ENCODE measurements around the gene PCCB. TPM values are rescaled to one million over a fixed set of nuclear protein-coding genes. Genes with fewer than 3 reads are reported as not detected.
A peak's percentile ranks its signal among the peaks of the same experiment; 100 is the strongest.
"Not testable (repeated sequence)": the region's sequence is repeated elsewhere in the genome, so short reads cannot be mapped to it uniquely, and the experiment has no call there.

The PCCB gene
- total RNA-seq, 2 experiments from 2014 or later = 24.7 to 26.9 TPM

DNA sequence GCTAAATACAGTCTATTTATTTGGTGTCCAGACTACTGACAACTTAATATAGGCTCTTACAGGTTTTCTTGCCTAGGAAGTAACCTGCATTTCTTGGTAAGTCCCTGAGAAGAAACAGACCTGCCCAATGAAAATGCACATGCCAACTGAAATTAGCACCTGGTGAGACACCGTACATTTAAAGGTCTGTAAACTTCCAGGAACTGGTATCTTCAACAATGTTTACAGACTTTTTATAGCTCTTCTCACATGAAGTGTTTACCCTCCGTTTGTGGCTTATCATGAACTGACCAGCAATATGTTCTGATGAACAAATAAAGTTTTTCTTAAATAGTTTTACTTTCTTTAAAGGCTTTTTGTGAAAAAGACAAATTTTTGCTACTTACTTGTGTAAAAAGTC, 93.3 kb downstream of the PCCB start:
- no peak for DNase-seq
- POLR2A ChIA-PET = interaction anchor here (1.1 kb wide), 1 partner anchor 15 kb away, joined by 3 read pairs; no protein-coding TSS in a partner anchor

DNA sequence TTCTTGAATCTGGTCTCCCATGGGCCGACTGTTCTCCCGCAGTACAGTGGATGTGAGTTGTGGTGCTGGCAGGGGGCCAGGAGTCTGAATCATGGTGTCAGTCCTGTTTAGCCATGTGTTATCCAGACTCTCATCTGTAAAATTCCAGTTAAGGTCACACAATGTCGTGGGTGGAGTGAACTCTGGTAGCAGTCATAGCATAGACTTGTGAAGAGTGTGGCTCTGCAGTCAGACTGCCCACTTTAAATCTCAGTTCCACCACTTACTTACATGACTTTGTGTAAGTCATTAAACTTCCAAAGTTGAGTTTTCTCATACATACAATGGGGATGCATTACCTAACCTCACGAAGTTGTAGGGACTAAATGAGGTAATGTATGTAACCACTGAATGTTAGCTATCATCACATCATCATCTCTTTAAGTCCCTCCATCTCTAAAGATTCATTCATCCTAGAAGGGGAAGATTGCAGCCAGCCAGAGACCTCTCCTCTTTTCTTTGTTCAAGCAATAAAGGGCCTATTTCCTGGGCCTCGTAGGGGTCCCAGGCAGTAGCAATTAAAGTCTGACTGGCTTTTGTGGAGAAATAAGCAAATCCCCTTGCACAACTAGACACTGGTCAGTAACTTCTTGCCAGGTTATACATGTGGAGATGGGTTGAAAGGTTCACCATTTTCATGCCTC, 93.9 kb downstream of the PCCB start:
- no peak for DNase-seq
- Mint-ChIP-seq H3K4me3 (no peak overlapping the region), H3K4me1 (peaks cover 1% of the 10 kb centered on the region), H3K36me3 (ENCODE audit: low read depth) (peaks cover 32% of the 10 kb centered on the region), H3K27me3 (no peaks in the 10 kb centered on the region), H3K27ac (no peak overlapping the region), H3K9me3 (no peaks in the 10 kb centered on the region)
- CTCF ChIA-PET = interaction anchor here (1.7 kb wide), 1 partner anchor 11 kb away, joined by 4 read pairs; no protein-coding TSS in a partner anchor
- POLR2A ChIA-PET = interaction anchor here (1.1 kb wide), 1 partner anchor 16 kb away, joined by 3 read pairs; no protein-coding TSS in a partner anchor

More for the DNA sequence above, 93.3 kb downstream of the PCCB start:
- Mint-ChIP-seq H3K4me3 (no peak overlapping the region), H3K4me1 (peaks cover 1% of the 10 kb centered on the region), H3K9me3 (no peaks in the 10 kb centered on the region), H3K27me3 (no peaks in the 10 kb centered on the region), H3K36me3 (ENCODE audit: low read depth) (peaks cover 35% of the 10 kb centered on the region), H3K27ac (no peak overlapping the region)
- CTCF ChIA-PET = interaction anchor here (1.7 kb wide), 1 partner anchor 10 kb away, joined by 4 read pairs; no protein-coding TSS in a partner anchor

DNA sequence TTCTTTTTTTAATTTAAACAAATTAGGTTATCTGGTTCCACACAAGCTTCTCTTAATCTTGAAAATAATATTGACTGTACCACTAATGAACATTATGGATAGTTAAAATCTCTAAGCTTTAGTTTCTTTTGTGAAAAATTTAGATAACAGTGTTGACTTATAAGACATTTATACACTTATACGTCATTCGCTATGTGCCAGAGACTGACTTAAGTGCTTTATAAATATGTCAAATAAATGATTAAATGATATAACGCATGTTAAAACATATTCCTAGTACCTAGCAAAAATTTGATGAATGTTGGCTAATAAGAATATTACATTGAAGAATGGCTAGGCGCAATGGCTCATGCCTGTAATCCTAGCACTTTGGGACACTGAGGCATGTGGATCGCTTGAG, 96.3 kb downstream of the PCCB start:
- no peak overlapping the region for H3K4me3 Mint-ChIP-seq
- no peaks in the 10 kb centered on the region for H3K27me3 Mint-ChIP-seq
- no peak for DNase-seq
- peaks cover 18% of the 10 kb centered on the region for H3K36me3 Mint-ChIP-seq (ENCODE audit: low read depth)
- H3K9me3 Mint-ChIP-seq = no peaks in the 10 kb centered on the region
- ChIA-PET CTCF (interaction anchor here (1.0 kb wide), 1 partner anchor 19 kb away, joined by 4 read pairs; no protein-coding TSS in a partner anchor), POLR2A (no interaction called here)
- peaks cover 1% of the 10 kb centered on the region for H3K4me1 Mint-ChIP-seq
- H3K27ac Mint-ChIP-seq = no peak overlapping the region

DNA sequence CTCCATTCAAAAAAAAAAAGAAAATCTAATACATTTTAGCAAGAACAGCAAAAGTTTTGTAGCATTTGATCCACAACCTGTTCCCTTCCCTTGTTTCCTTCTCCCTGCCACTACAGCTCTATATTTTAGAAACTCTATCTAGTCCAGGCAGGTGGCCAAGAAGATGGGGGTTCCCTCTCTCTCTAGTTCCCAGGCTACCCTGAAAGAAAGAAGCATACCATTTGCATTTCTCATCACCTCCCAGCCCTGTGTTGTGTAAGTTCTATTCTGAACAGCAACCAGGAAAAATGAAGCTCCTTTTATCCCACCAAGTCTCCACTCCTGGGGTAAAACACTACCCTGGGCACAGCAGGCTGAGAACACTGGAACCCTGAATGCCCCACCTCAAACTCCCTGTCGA, 100.0 kb downstream of the PCCB start:
- peaks cover 2% of the 10 kb centered on the region for H3K9me3 Mint-ChIP-seq
- no peak overlapping the region for H3K4me3 Mint-ChIP-seq
- no peak overlapping the region for H3K27ac Mint-ChIP-seq
- H3K27me3 Mint-ChIP-seq = no peaks in the 10 kb centered on the region
- peaks cover 17% of the 10 kb centered on the region for H3K36me3 Mint-ChIP-seq (ENCODE audit: low read depth)
- ChIA-PET CTCF (interaction anchor here (0.8 kb wide), 1 partner anchor 664 kb away, joined by 3 read pairs; no protein-coding TSS in a partner anchor), POLR2A (interaction anchor here (0.7 kb wide), 1 partner anchor 17 kb away, joined by 5 read pairs; no protein-coding TSS in a partner anchor)
- DNase-seq = no peak
- H3K4me1 Mint-ChIP-seq = peaks cover 12% of the 10 kb centered on the region

DNA sequence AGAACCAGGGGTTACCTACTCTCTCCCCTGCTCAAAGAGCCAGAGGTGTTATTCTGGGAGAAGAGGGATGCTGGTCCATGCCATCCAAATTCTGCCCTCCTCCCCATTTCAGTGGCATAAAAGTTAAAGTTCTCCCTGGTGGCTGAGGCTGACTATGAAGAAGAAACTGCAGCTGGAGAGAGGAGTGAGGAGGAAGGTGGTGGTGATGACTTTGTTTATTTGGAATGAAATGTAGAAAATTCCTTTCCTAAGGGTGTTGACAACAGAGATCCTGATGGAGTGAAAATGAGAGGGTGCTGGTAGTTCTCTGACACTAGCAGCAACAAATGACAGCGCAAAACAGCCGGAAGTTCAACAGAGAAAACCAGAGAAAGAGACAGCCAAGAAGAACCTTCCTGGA, 100.4 kb downstream of the PCCB start:
- peaks cover 12% of the 10 kb centered on the region for H3K4me1 Mint-ChIP-seq

DNA sequence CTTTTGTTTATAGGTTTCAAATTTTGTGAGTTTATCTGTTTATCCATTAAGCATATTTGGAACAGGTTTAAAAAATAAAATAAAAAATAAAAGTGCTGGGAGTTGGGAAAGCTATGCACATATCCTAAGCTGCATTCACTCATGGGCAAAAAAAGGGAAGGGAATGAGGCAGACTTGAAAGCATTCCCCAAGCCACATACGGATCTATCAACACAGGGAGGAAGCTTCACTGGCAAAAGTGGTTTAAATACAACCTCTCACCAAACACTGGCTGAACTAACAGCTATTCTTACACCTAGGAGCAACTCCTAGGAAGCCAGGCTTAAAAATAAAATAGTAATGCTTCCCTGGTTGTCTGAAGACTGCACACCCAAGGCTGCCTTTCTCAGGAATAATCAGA, 101.2 kb downstream of the PCCB start:
- Mint-ChIP-seq H3K27ac (no peak overlapping the region), H3K9me3 (peaks cover 5% of the 10 kb centered on the region), H3K36me3 (ENCODE audit: low read depth) (peaks cover 25% of the 10 kb centered on the region), H3K27me3 (no peaks in the 10 kb centered on the region), H3K4me1 (peaks cover 12% of the 10 kb centered on the region), H3K4me3 (no peak overlapping the region)
- no peak for DNase-seq
- ChIA-PET CTCF (interaction anchor here (1.2 to 2.2 kb wide), 7 partner anchors 15 to 663 kb away, joined by 3 to 11 read pairs (median 4); partner anchors contain the start of gene STAG1), POLR2A (interaction anchor here (1.0 kb wide), 1 partner anchor 401 kb away, joined by 5 read pairs; the partner anchor contains the start of gene STAG1)

More for the DNA sequence above, 100.4 kb downstream of the PCCB start:
- Mint-ChIP-seq H3K27me3 (no peaks in the 10 kb centered on the region), H3K27ac (no peak overlapping the region), H3K4me3 (no peak overlapping the region), H3K36me3 (ENCODE audit: low read depth) (peaks cover 21% of the 10 kb centered on the region), H3K9me3 (peaks cover 2% of the 10 kb centered on the region)
- POLR2A ChIA-PET = interaction anchor here (0.7 kb wide), 1 partner anchor 17 kb away, joined by 5 read pairs; no protein-coding TSS in a partner anchor
- DNase-seq = no peak
- CTCF ChIA-PET = interaction anchor here (1.4 to 1.9 kb wide), 3 partner anchors 17 to 663 kb away, joined by 4 to 7 read pairs (median 4); no protein-coding TSS in a partner anchor

DNA sequence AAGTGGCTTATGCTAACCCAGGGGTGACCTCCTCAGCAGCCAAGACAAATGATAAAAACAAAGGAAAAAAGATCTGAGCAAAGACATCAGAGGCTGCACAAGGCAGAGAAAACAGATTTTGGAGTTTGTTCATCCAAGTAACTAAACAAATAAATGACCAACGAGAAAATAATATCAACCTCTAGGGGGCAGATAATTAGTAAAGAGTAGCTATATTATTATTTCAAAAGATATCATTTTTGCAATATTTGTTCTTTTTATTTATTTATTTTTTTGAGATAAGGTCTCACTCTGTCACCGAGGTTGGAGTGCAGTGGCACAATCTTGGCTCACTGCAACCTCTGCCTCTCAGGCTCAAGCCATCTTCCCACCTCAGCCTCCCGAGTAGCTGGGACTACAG, 101.8 kb downstream of the PCCB start:
- Mint-ChIP-seq H3K27me3 (no peaks in the 10 kb centered on the region), H3K4me1 (peaks cover 12% of the 10 kb centered on the region), H3K4me3 (no peak overlapping the region), H3K27ac (no peak overlapping the region), H3K9me3 (peaks cover 5% of the 10 kb centered on the region), H3K36me3 (ENCODE audit: low read depth) (peaks cover 25% of the 10 kb centered on the region)
- POLR2A ChIA-PET = interaction anchor here (1.0 kb wide), 1 partner anchor 400 kb away, joined by 5 read pairs; the partner anchor contains the start of gene STAG1
- DNase-seq = no peak
- CTCF ChIA-PET = interaction anchor here (1.2 to 2.2 kb wide), 8 partner anchors 11 to 662 kb away, joined by 3 to 11 read pairs (median 4); partner anchors contain the start of gene STAG1

DNA sequence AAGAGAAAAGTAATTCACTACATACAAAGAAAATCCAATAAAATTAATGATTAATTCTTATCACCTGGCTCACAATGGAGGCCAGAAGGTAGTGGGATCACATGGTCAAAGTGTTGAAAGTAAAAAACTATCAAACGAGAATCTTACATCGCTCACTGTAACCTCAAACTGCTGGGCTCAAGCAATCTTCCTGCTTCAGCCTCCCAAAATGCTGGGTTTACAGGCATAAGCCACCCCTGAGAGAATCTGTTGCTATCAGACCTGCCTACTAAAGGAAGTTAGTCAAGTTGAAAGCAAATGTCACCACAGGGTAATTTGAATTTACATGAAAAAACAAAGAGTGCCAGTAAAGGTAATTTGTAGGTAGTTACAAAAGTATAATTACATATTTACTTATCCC, 103.3 kb downstream of the PCCB start:
- Mint-ChIP-seq H3K4me3 (no peak overlapping the region), H3K27ac (peak overlapping the region; percentile 61), H3K4me1 (peaks cover 12% of the 10 kb centered on the region), H3K27me3 (no peaks in the 10 kb centered on the region), H3K9me3 (peaks cover 5% of the 10 kb centered on the region), H3K36me3 (ENCODE audit: low read depth) (peaks cover 25% of the 10 kb centered on the region)
- CTCF ChIA-PET = no interaction called here
- POLR2A ChIA-PET = no interaction called here
- DNase-seq = peak; percentile 20

DNA sequence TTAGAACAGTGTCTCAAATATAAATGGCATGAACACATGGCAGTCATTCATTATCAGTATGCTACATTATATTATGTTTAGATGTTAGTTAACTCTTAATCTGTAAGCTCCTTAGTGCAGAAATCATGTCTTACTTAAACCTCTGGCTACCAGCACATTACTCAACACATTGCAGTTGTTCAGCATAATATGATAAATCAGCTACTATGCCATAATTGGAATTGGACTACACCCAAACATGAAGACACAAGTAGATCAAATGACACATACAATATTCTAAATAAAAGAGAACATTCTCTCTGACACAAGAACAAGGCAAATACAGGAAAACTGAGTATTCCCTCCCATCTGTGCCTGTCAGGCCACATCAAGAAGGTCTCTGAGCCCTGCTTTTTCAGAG, 116.1 kb downstream of the PCCB start:
- Mint-ChIP-seq H3K27ac (no peak overlapping the region), H3K4me1 (no peaks in the 10 kb centered on the region), H3K36me3 (ENCODE audit: low read depth) (peaks cover 6% of the 10 kb centered on the region), H3K9me3 (no peaks in the 10 kb centered on the region), H3K4me3 (no peak overlapping the region), H3K27me3 (no peaks in the 10 kb centered on the region)
- ChIA-PET CTCF (interaction anchor here (0.6 to 2.2 kb wide), 6 partner anchors 10 to 386 kb away, joined by 3 to 10 read pairs (median 4); partner anchors contain the start of gene STAG1), POLR2A (no interaction called here)
- DNase-seq = no peak

DNA sequence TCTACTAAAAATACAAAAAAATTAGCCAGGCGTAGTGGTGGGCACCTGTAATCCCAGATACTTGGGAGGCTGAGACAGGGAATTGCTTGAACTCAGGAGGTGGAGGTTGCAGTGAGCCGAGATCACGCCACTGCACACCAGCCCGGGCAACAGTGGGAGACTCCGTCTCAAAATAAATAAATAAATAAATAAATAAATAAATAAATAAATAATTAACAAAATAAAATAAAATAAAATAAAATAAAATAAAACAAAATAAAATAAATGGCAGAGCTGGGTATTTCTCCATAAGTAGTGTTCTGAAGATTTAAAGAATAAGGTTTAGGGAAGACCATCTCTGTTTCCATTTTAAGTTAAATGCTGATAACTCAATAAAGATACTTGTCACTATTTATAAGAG, 125.7 kb downstream of the PCCB start:
- POLR2A ChIA-PET, H3K27me3 Mint-ChIP-seq, H3K9me3 Mint-ChIP-seq, CTCF ChIA-PET, H3K4me3 Mint-ChIP-seq, DNase-seq, H3K4me1 Mint-ChIP-seq, H3K27ac Mint-ChIP-seq: not testable (repeated sequence)
- peaks cover 35% of the 10 kb centered on the region for H3K36me3 Mint-ChIP-seq (ENCODE audit: low read depth)

DNA sequence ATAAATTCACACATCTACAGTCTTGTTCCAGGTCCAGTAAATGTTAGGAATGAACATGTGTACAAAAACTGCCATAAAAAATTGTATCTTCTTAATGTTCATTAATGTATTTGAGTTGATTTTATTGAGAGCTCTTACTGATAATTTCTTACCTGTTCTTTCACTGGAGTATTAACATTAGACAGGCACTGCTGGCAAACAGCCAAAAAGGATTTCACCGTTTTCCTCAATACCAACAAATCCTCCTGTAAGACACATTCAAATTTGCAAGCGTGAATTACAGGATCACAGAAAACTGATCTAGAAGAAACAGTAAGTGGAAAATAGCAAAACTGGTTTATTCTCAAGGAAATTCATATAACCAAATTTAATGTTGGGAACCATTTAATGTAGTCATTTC, 127.4 kb downstream of the PCCB start:
- POLR2A ChIA-PET = interaction anchor here (0.5 kb wide), 1 partner anchor 454 kb away, joined by 3 read pairs; no protein-coding TSS in a partner anchor
- H3K4me3 Mint-ChIP-seq = no peak overlapping the region
- H3K27ac Mint-ChIP-seq = no peak overlapping the region
- DNase-seq = no peak
- H3K36me3 Mint-ChIP-seq (ENCODE audit: low read depth) = peaks cover 30% of the 10 kb centered on the region
- no peaks in the 10 kb centered on the region for H3K27me3 Mint-ChIP-seq
- H3K9me3 Mint-ChIP-seq = no peaks in the 10 kb centered on the region
- CTCF ChIA-PET = interaction anchor here (1.0 kb wide), 1 partner anchor 15 kb away, joined by 3 read pairs; no protein-coding TSS in a partner anchor
- H3K4me1 Mint-ChIP-seq = no peaks in the 10 kb centered on the region

DNA sequence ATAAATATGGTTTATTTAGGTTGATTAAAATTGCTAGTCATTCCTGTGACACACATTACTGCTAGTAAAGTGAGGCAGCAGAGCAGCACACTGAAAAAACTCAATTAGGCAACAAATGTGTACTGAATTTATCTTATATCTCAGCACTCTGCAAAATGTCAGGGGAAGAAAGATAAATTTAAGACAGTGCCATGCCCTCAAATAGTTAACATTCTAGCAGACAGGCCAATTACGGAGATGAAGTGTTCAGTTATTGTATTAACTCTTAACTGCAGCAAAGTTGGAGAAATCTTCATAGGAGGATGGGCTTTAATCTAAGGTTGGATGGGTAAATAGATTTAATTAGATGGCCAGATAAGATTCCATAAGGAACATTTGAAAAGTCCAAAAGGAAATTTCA, 127.9 kb downstream of the PCCB start:
- CTCF ChIA-PET = no interaction called here
- Mint-ChIP-seq H3K4me1 (no peaks in the 10 kb centered on the region), H3K4me3 (no peak overlapping the region), H3K36me3 (ENCODE audit: low read depth) (peaks cover 28% of the 10 kb centered on the region), H3K9me3 (no peaks in the 10 kb centered on the region), H3K27ac (no peak overlapping the region), H3K27me3 (no peaks in the 10 kb centered on the region)
- DNase-seq = no peak
- POLR2A ChIA-PET = no interaction called here

Measured in activated CD4-positive, alpha-beta memory T cell treated with anti-CD3 and anti-CD28 coated beads, Interleukin-2, amount 10 ng/mL, durations not matched to agents 7 days and 5 days (primary cell).